ENCODE data around the gene CDK6. TPM values are rescaled to one million over a fixed set of nuclear protein-coding genes. Genes with fewer than 3 reads are reported as not detected.

CDK6 gene
- total RNA-seq, 1 donor from 2014 or later = 254 TPM

GRCh38 chr7:92656121-92656520 is 180.3 kb downstream of the CDK6 start:
- no peak for DNase-seq (ENCODE audit: low spot score)
- Mint-ChIP-seq H3K4me1 (ENCODE audit: low read depth) (peaks cover 58% of the 10 kb centered on the region), H3K9me3 (no peaks in the 10 kb centered on the region), H3K27ac (peak overlapping the region; percentile 35), H3K4me3 (ENCODE audit: low read depth) (no peak overlapping the region), H3K36me3 (ENCODE audit: low read depth) (peaks cover 62% of the 10 kb centered on the region), H3K27me3 (ENCODE audit: low read depth) (no peaks in the 10 kb centered on the region)
- intact Hi-C loops (cut with micrococcal nuclease) = no loop called here

- H3K4me1 Mint-ChIP-seq (ENCODE audit: low read depth) = peaks cover 62% of the 10 kb centered on the region
- intact Hi-C loops (cut with micrococcal nuclease) = no loop called here
- H3K9me3 Mint-ChIP-seq = no peaks in the 10 kb centered on the region
- no peak for DNase-seq (ENCODE audit: low spot score)
- peak overlapping the region; percentile 69 for H3K27ac Mint-ChIP-seq
- peaks cover 66% of the 10 kb centered on the region for H3K36me3 Mint-ChIP-seq (ENCODE audit: low read depth)
- H3K27me3 Mint-ChIP-seq (ENCODE audit: low read depth) = no peaks in the 10 kb centered on the region
- peak overlapping the region; percentile 44 for H3K4me3 Mint-ChIP-seq (ENCODE audit: low read depth)
Measured at GRCh38 chr7:92655346-92655884, 181.0 kb downstream of the CDK6 start.

GRCh38 chr7:92653136-92653535 is 183.2 kb downstream of the CDK6 start:
- H3K27me3 Mint-ChIP-seq (ENCODE audit: low read depth) = no peaks in the 10 kb centered on the region
- peaks cover 76% of the 10 kb centered on the region for H3K4me1 Mint-ChIP-seq (ENCODE audit: low read depth)
- intact Hi-C loops (cut with micrococcal nuclease) = no loop called here
- no peak for DNase-seq (ENCODE audit: low spot score)
- H3K4me3 Mint-ChIP-seq (ENCODE audit: low read depth) = peak overlapping the region; percentile 22
- no peaks in the 10 kb centered on the region for H3K9me3 Mint-ChIP-seq
- H3K27ac Mint-ChIP-seq = peak overlapping the region; percentile 87
- peaks cover 66% of the 10 kb centered on the region for H3K36me3 Mint-ChIP-seq (ENCODE audit: low read depth)

- H3K4me1 Mint-ChIP-seq (ENCODE audit: low read depth) = peaks cover 76% of the 10 kb centered on the region
- DNase-seq (ENCODE audit: low spot score) = no peak
- peak overlapping the region; percentile 87 for H3K27ac Mint-ChIP-seq
- H3K36me3 Mint-ChIP-seq (ENCODE audit: low read depth) = peaks cover 66% of the 10 kb centered on the region
- intact Hi-C loops (cut with micrococcal nuclease) = loop anchor here (1.0 kb wide), 1 partner anchor 12 kb away; no protein-coding TSS in a partner anchor
- no peaks in the 10 kb centered on the region for H3K9me3 Mint-ChIP-seq
- H3K4me3 Mint-ChIP-seq (ENCODE audit: low read depth) = no peak overlapping the region
- no peaks in the 10 kb centered on the region for H3K27me3 Mint-ChIP-seq (ENCODE audit: low read depth)
Measured at GRCh38 chr7:92652536-92652935, 183.8 kb downstream of the CDK6 start.

GRCh38 chr7:92650391-92650790 is 186.0 kb downstream of the CDK6 start:
- no peaks in the 10 kb centered on the region for H3K9me3 Mint-ChIP-seq
- peaks cover 58% of the 10 kb centered on the region for H3K36me3 Mint-ChIP-seq (ENCODE audit: low read depth)
- H3K27me3 Mint-ChIP-seq (ENCODE audit: low read depth) = no peaks in the 10 kb centered on the region
- H3K4me3 Mint-ChIP-seq (ENCODE audit: low read depth) = no peak overlapping the region
- H3K27ac Mint-ChIP-seq = peak overlapping the region; percentile 34
- intact Hi-C loops (cut with micrococcal nuclease) = no loop called here
- DNase-seq (ENCODE audit: low spot score) = no peak
- H3K4me1 Mint-ChIP-seq (ENCODE audit: low read depth) = peaks cover 84% of the 10 kb centered on the region

- DNase-seq (ENCODE audit: low spot score) = no peak
- peak overlapping the region; percentile 34 for H3K4me3 Mint-ChIP-seq (ENCODE audit: low read depth)
- H3K27ac Mint-ChIP-seq = peak overlapping the region; percentile 90
Measured at GRCh38 chr7:92648067-92648466, 188.3 kb downstream of the CDK6 start.

GRCh38 chr7:92647652-92648051 is 188.7 kb downstream of the CDK6 start:
- Mint-ChIP-seq H3K9me3 (no peaks in the 10 kb centered on the region), H3K4me3 (ENCODE audit: low read depth) (peak overlapping the region; percentile 34), H3K27ac (peak overlapping the region; percentile 90), H3K36me3 (ENCODE audit: low read depth) (peaks cover 67% of the 10 kb centered on the region), H3K27me3 (ENCODE audit: low read depth) (no peaks in the 10 kb centered on the region), H3K4me1 (ENCODE audit: low read depth) (peaks cover 92% of the 10 kb centered on the region)
- no peak for DNase-seq (ENCODE audit: low spot score)
- intact Hi-C loops (cut with micrococcal nuclease) = loop anchor here (1.0 to 5.0 kb wide), 5 partner anchors 15 to 305 kb away; no protein-coding TSS in a partner anchor

More at GRCh38 chr7:92648067-92648466, 188.3 kb downstream of the CDK6 start:
- intact Hi-C loops (cut with micrococcal nuclease) = loop anchor here (1.0 to 5.0 kb wide), 4 partner anchors 16 to 304 kb away; no protein-coding TSS in a partner anchor
- Mint-ChIP-seq H3K27me3 (ENCODE audit: low read depth) (no peaks in the 10 kb centered on the region), H3K36me3 (ENCODE audit: low read depth) (peaks cover 66% of the 10 kb centered on the region), H3K4me1 (ENCODE audit: low read depth) (peaks cover 91% of the 10 kb centered on the region), H3K9me3 (no peaks in the 10 kb centered on the region)

- Mint-ChIP-seq H3K27me3 (ENCODE audit: low read depth) (no peaks in the 10 kb centered on the region), H3K27ac (peak overlapping the region; percentile 90), H3K4me3 (ENCODE audit: low read depth) (peak overlapping the region; percentile 27), H3K9me3 (no peaks in the 10 kb centered on the region), H3K4me1 (ENCODE audit: low read depth) (peaks cover 92% of the 10 kb centered on the region), H3K36me3 (ENCODE audit: low read depth) (peaks cover 66% of the 10 kb centered on the region)
- intact Hi-C loops (cut with micrococcal nuclease) = loop anchor here (2.0 to 5.0 kb wide), 4 partner anchors 14 to 305 kb away; no protein-coding TSS in a partner anchor
- no peak for DNase-seq (ENCODE audit: low spot score)
Measured at GRCh38 chr7:92647011-92647625, 189.3 kb downstream of the CDK6 start.

GRCh38 chr7:92645114-92646061 is 191.0 kb downstream of the CDK6 start:
- DNase-seq (ENCODE audit: low spot score) = no peak
- H3K4me3 Mint-ChIP-seq (ENCODE audit: low read depth) = no peak overlapping the region
- peak overlapping the region; percentile 97 for H3K27ac Mint-ChIP-seq

GRCh38 chr7:92644406-92645113 is 191.8 kb downstream of the CDK6 start:
- intact Hi-C loops (cut with micrococcal nuclease) = loop anchor here (5.0 kb wide), 3 partner anchors 38 to 308 kb away; no protein-coding TSS in a partner anchor
- H3K9me3 Mint-ChIP-seq = no peaks in the 10 kb centered on the region
- H3K27me3 Mint-ChIP-seq (ENCODE audit: low read depth) = no peaks in the 10 kb centered on the region
- DNase-seq (ENCODE audit: low spot score) = no peak
- H3K4me1 Mint-ChIP-seq (ENCODE audit: low read depth) = peaks cover 94% of the 10 kb centered on the region
- peak overlapping the region; percentile 97 for H3K27ac Mint-ChIP-seq
- H3K36me3 Mint-ChIP-seq (ENCODE audit: low read depth) = peaks cover 65% of the 10 kb centered on the region
- no peak overlapping the region for H3K4me3 Mint-ChIP-seq (ENCODE audit: low read depth)

More at GRCh38 chr7:92645114-92646061, 191.0 kb downstream of the CDK6 start:
- Mint-ChIP-seq H3K9me3 (no peaks in the 10 kb centered on the region), H3K36me3 (ENCODE audit: low read depth) (peaks cover 64% of the 10 kb centered on the region), H3K4me1 (ENCODE audit: low read depth) (peaks cover 94% of the 10 kb centered on the region), H3K27me3 (ENCODE audit: low read depth) (no peaks in the 10 kb centered on the region)
- intact Hi-C loops (cut with micrococcal nuclease) = loop anchor here (2.0 to 5.0 kb wide), 4 partner anchors 13 to 307 kb away; no protein-coding TSS in a partner anchor

GRCh38 chr7:92643821-92644220 is 192.6 kb downstream of the CDK6 start:
- Mint-ChIP-seq H3K27me3 (ENCODE audit: low read depth) (no peaks in the 10 kb centered on the region), H3K4me3 (ENCODE audit: low read depth) (no peak overlapping the region), H3K4me1 (ENCODE audit: low read depth) (peaks cover 95% of the 10 kb centered on the region), H3K9me3 (no peaks in the 10 kb centered on the region), H3K27ac (peak overlapping the region; percentile 97), H3K36me3 (ENCODE audit: low read depth) (peaks cover 73% of the 10 kb centered on the region)
- no peak for DNase-seq (ENCODE audit: low spot score)
- intact Hi-C loops (cut with micrococcal nuclease) = no loop called here
